Pancreas (tissue), 10 donors: ENCODE measurements around the gene RAET1L. TPM values are rescaled to one million over a fixed set of nuclear protein-coding genes. Genes with fewer than 3 reads are reported as not detected.
"Not testable (repeated sequence)": the region's sequence is repeated elsewhere in the genome, so short reads cannot be mapped to it uniquely, and the experiment has no call there.

Source experiments
- ATAC-seq, 4 donors: fragments of 200-7000 bp; cut with Tn5 transposase; one replicate each; pipeline versions ENCODE4 v1.8.0 to v1.9.1; 2020; ENCODE audit warnings: mild to moderate bottlenecking in 4 of 4, moderate library complexity in 4 of 4
- DNase-seq, 6 donors: peaks; one replicate each; pipeline ENCODE4 v3.0.0-alpha.2; 2020
- FAIRE-seq: peaks from 2 replicates; lab custom pipeline; 2012; peaks lifted over from hg19 to GRCh38; lab: Jason Lieb, UNC
- H3K27ac ChIP-seq, 4 donors: fragments of 200-600 bp; sonication (generic); 1 replicate in 3 of 4; 2 replicates in 1 of 4; pipeline versions ENCODE4 v1.5.0 to v1.8.0; 2020
- H3K27me3 ChIP-seq, 4 donors: fragments of 200-600 bp; one replicate each; pipeline ENCODE4 v1.8.0; 2021
- H3K36me3 ChIP-seq, 3 donors: fragments of 200-600 bp; sonication (generic) in 1 of 3; one replicate each; pipeline versions ENCODE4 v1.5.0 to v1.8.0; 2020 to 2021
- H3K4me1 ChIP-seq, 3 donors: fragments of 200-600 bp; one replicate each; pipeline ENCODE4 v1.8.0; 2021
- H3K4me3 ChIP-seq, 4 donors: fragments of 200-600 bp; sonication (generic) in 2 of 4; one replicate each; pipeline versions ENCODE4 v1.5.0 to v1.8.0; 2020 to 2021
- H3K9me3 ChIP-seq, 4 donors: fragments of 200-600 bp; one replicate each; pipeline ENCODE4 v1.8.0; 2021
- WGBS, 2 donors: extraction: QIAGEN DNeasy Blood & Tissue Kit; methylation state at CpG; one replicate each; pipeline ENCODE4 v1.1.7; 2013; 5-methylcytosine and 5-hydroxymethylcytosine counted together
- intact Hi-C, 3 donors: fragments of 100-400 bp; cut with DNase I; formaldehyde crosslinking; loops; one replicate each; pipeline versions ENCODE4 v1.11.1 to v1.14.2; 2022
- polyA plus RNA-seq, 2 donors: library from polyadenylated mRNA; stranded (reverse); fragments of 200-250 nt; gene quantifications; one replicate each; pipeline ENCODE4 v1.2.3, GENCODE V29; 2013
- total RNA-seq, 6 donors: library from RNA; stranded (reverse); fragmentation: NEBNext Ultra II Directional in 4 of 6; extraction: Animal tissue kit (Norgen Biotek cat#: 25700) in 4 of 6; gene quantifications; one replicate each; pipeline versions ENCODE4 v1.2.1 to v1.2.4, GENCODE V29; 2021 to 2023
- TF ChIP-seq, protein P1 (sequence below), 4 donors: fragments of 200-600 bp; sonication (generic) in 3 of 4; IDR thresholded peaks; one replicate each; pipeline versions ENCODE4 v1.5.0 to v1.8.0; 2021; ENCODE audit warnings: antibody characterized with exemption in 4 of 4
- donor health status: healthy with polysubstance abuse.
- donor health status: DM: no; HTN: no; CAD: no; lungs with moderate emphysema.
- donor health status: DM: no; HTN: no; CAD: no.
- donor health status: control.
- donor health status: control.
- donor health status: Bipolar disorder and iron deficiency.
- donor health status: DM: yes; HTN: yes; CAD: no.
- donor health status: DM: no; HTN: no; CAD: no.
- donor health status: DM: no; HTN: no; CAD: no.
- donor health status: DM: yes; HTN: yes; CAD: no.

Gene RAET1L
- total and polyA plus RNA-seq, 8 donors: 0.46 to 0.53 TPM; not detected in 6

GRCh38 chr6:149975400-149975799 lies 49.9 kb downstream of the RAET1L start:
- DNase-seq (no peak), ATAC-seq (no peak), FAIRE-seq (no peak)
- no peaks in the 10 kb centered on the region for H3K9me3 ChIP-seq
- H3K27ac ChIP-seq: no peak overlapping the region
- TF ChIP-seq, protein P1, sequence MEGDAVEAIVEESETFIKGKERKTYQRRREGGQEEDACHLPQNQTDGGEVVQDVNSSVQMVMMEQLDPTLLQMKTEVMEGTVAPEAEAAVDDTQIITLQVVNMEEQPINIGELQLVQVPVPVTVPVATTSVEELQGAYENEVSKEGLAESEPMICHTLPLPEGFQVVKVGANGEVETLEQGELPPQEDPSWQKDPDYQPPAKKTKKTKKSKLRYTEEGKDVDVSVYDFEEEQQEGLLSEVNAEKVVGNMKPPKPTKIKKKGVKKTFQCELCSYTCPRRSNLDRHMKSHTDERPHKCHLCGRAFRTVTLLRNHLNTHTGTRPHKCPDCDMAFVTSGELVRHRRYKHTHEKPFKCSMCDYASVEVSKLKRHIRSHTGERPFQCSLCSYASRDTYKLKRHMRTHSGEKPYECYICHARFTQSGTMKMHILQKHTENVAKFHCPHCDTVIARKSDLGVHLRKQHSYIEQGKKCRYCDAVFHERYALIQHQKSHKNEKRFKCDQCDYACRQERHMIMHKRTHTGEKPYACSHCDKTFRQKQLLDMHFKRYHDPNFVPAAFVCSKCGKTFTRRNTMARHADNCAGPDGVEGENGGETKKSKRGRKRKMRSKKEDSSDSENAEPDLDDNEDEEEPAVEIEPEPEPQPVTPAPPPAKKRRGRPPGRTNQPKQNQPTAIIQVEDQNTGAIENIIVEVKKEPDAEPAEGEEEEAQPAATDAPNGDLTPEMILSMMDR (IDR thresholded peaks at IDR 0.05): no peak
- H3K4me3 ChIP-seq: no peak overlapping the region
- H3K27me3 ChIP-seq: peaks cover 0 to 9% (median 0%) of the 10 kb centered on the region in 4 donors
- H3K36me3 ChIP-seq: no peaks in the 10 kb centered on the region
- intact Hi-C loops: no loop called here
- no peaks in the 10 kb centered on the region for H3K4me1 ChIP-seq

DNA sequence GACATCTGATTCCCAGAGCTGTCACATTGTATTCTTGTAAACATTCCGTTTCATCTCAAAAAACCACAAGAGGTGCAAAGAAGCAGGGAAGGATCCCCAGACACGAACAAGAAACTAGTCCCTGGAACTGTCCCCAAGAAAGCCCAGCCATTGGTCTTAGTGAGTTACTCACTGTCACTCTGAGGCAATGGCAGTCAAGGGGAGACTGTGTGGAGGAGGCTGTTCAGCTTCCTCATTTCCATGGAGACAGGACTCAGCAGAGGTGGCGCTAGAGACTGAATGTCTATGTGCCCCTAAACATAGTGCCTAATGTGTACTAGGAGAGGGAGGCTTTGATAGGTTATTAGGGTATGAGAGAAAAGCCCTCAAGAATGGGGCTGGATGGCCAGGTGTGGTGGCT lies 50.5 kb downstream of the RAET1L start:
- ATAC-seq: no peak

GRCh38 chr6:149974394-149974793 lies 50.9 kb downstream of the RAET1L start:
- DNase-seq, FAIRE-seq, ATAC-seq, H3K4me3 ChIP-seq, H3K36me3 ChIP-seq, H3K27ac ChIP-seq, intact Hi-C loops, H3K9me3 ChIP-seq, H3K27me3 ChIP-seq, H3K4me1 ChIP-seq: not testable (repeated sequence)
- WGBS, 2 donors: 50 to 63% methylated on average over 6 of the region's 6 CpGs

More for the DNA sequence above, 50.5 kb downstream of the RAET1L start:
- Histone ChIP-seq H3K9me3 (no peaks in the 10 kb centered on the region), H3K4me1 (no peaks in the 10 kb centered on the region), H3K27ac (no peak overlapping the region), H3K4me3 (no peak overlapping the region), H3K36me3 (no peaks in the 10 kb centered on the region), H3K27me3 (peaks cover 0 to 7% (median 0%) of the 10 kb centered on the region in 4 donors)
- 31 to 34% methylated on average over 3 of the region's 3 CpGs for WGBS, 2 donors
- TF ChIP-seq, protein P1 (IDR thresholded peaks at IDR 0.05): no peak
- DNase-seq (no peak), FAIRE-seq (no peak)
- intact Hi-C loops: no loop called here

DNA sequence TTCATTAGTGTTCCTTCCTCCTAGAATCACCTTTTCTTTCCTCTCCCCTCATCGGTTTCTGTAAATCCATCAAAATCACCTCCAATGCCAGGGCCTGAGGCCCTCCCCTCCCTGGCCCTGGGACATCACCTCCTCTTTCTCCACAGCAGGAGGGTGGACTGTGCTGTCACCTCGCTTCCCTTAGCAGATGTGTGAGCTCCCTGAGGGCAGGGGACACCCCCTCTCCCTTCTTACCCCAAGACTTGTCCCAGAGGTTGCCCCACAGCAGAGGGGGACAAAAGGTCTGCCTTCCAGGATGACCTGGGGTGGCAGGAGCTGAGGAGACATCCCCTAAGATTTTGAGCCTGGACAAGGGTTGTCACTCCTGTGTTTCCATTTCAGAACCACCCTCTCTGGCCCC lies 55.7 kb downstream of the RAET1L start:
- H3K4me3 ChIP-seq: no peak overlapping the region
- TF ChIP-seq, protein P1 (IDR thresholded peaks at IDR 0.05): no peak
- 67 to 83% methylated on average over 2 of the region's 2 CpGs for WGBS, 2 donors
- DNase-seq (no peak), FAIRE-seq (no peak), ATAC-seq (no peak)
- peaks cover 0 to 5% (median 0%) of the 10 kb centered on the region in 4 donors for H3K27me3 ChIP-seq
- peaks cover 0 to 1% (median 0%) of the 10 kb centered on the region in 3 donors for H3K4me1 ChIP-seq
- H3K36me3 ChIP-seq: no peaks in the 10 kb centered on the region
- H3K9me3 ChIP-seq: no peaks in the 10 kb centered on the region
- intact Hi-C loops: no loop called here
- H3K27ac ChIP-seq: no peak overlapping the region

GRCh38 chr6:149968909-149969308 lies 56.4 kb downstream of the RAET1L start:
- WGBS, 2 donors: 76 to 85% methylated on average over 2 of the region's 2 CpGs
- H3K9me3 ChIP-seq, FAIRE-seq, H3K36me3 ChIP-seq, intact Hi-C loops, H3K27me3 ChIP-seq, DNase-seq, ATAC-seq, H3K4me1 ChIP-seq, H3K27ac ChIP-seq, H3K4me3 ChIP-seq: not testable (repeated sequence)

Other genes starting within 250 kb of the RAET1L start
- 10 to 100 TPM; 10.9 to 22.2 (median 15.2) TPM for gene LRP11, start 161.2 kb downstream of the RAET1L start, total RNA-seq
- 10 to 100 TPM in 1 of 2 donors, 1 to 10 TPM in 1; 5.4 to 19.7 TPM for gene LRP11, start 161.2 kb downstream of the RAET1L start, polyA plus RNA-seq
- gene RAET1E, start 127.4 kb downstream of the RAET1L start, total RNA-seq: under 1 TPM in 1 of 6 donors, not detected in 5; 0.09 TPM
- gene RAET1E, start 127.4 kb downstream of the RAET1L start, polyA plus RNA-seq: not detected
- gene RAET1G, start 102.4 kb downstream of the RAET1L start, total RNA-seq: under 1 TPM in 1 of 6 donors, not detected in 5; 0.31 TPM
- under 1 TPM in 1 of 2 donors, not detected in 1; 0.30 TPM for gene RAET1G, start 102.4 kb downstream of the RAET1L start, polyA plus RNA-seq
- gene ULBP2, start 83.5 kb downstream of the RAET1L start, total RNA-seq: under 1 TPM in 3 of 6 donors, not detected in 3; 0.25 to 0.37 (median 0.34) TPM
- under 1 TPM; 0.19 TPM for gene ULBP2, start 83.5 kb downstream of the RAET1L start, polyA plus RNA-seq
- gene ULBP1, start 61.6 kb downstream of the RAET1L start, total RNA-seq: 1 to 10 TPM in 1 of 6 donors, under 1 TPM in 3, not detected in 2; 0.04 to 1.3 (median 0.09) TPM
- under 1 TPM in 1 of 2 donors, not detected in 1; 0.02 TPM for gene ULBP1, start 61.6 kb downstream of the RAET1L start, polyA plus RNA-seq
- under 1 TPM; 0.56 to 0.98 (median 0.83) TPM for gene ULBP3, start 43.6 kb upstream of the RAET1L start, total RNA-seq
- under 1 TPM; 0.38 to 0.70 TPM for gene ULBP3, start 43.6 kb upstream of the RAET1L start, polyA plus RNA-seq
- under 1 TPM; 0.09 to 0.90 (median 0.54) TPM for gene PPP1R14C, start 117.5 kb upstream of the RAET1L start, total RNA-seq
- gene PPP1R14C, start 117.5 kb upstream of the RAET1L start, polyA plus RNA-seq: 1 to 10 TPM; 1.4 to 7.3 TPM